T-helper 1 cell (primary cell): Measurements from ENCODE around the gene INSYN2B.
"Not testable (repeated sequence)": the region's sequence is repeated elsewhere in the genome, so short reads cannot be mapped to it uniquely, and the experiment has no call there.

Experiments
- DNase-seq, 5 donors: peaks; one replicate each; pipeline ENCODE4 v3.0.0-alpha.2; 2012 to 2020

Gene INSYN2B

GRCh38 chr5:169840405-169840804 lies 139.9 kb downstream of the INSYN2B start:
- no peak for DNase-seq

DNA sequence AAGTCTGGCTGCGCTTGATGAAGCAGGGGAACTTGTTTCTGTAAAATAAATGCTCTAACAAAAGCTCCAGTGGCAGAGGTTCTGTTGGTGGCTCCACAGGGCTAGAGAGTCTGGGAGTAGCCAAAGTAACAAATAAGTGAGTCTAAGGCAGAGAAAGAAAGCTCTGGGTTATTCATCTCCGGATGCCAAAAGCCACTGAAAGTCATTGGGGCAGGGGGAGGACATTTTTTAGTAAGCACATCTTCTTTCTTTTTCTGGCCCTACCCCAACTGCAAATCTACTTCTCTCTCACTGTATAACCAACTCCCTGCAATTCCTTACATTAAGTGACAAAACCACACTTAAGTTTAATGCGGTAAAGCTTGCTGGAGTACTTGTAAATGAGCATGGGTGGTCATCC lies 141.6 kb downstream of the INSYN2B start:
- peak in 1 of 5 donors; percentile 20 for DNase-seq

DNA sequence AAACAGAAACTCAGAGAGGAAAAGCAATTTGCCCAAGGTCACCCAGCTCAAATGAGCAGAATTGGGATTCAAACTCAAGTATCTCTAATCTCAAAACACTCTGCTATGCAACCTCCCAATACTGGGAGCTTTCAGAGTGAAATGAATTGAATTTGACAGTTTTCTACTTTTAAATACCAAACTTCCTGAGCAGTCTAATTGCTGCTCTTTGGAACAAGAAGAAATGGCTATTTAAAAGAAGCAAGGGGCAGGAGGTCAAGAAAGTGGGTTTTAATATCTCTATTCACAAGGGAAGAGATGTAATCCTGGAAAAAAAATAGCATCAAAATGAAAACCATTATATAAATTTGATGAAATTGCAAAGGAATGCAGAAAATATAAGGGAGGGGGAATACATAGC lies 142.6 kb downstream of the INSYN2B start:
- no peak for DNase-seq

DNA sequence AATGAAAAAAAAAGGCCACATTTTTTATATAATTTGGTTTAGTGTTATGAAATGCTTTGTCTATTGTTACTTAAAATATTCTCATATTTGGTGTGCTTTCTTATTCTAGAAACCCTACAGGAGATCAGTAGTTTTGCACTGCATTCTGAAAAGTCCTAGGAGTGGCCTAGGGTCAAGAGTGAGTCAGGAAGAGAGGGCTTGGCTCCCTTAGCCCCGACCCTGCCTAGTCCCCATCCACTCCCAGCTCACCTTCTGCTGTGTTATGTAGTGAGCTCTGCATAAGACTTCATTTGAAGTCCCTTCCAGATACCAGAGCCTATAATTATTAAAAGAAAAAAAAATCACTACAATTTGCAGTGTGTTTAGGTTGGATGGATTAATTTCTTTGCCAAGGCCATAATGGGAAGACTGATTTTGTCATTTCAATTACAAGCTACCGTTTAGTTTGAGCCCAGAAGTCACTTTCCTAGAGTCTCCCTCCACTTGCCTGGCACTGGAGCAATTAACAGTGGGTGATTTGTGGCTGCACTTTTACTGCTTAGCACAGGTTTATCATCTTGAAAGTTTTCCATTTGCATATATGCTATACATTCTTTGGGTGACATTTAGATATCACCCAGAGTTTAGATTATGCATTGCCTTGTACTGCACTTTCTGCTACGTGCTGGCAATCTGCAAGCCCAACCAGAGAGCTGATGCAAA lies 143.3 kb downstream of the INSYN2B start:
- DNase-seq: no peak

DNA sequence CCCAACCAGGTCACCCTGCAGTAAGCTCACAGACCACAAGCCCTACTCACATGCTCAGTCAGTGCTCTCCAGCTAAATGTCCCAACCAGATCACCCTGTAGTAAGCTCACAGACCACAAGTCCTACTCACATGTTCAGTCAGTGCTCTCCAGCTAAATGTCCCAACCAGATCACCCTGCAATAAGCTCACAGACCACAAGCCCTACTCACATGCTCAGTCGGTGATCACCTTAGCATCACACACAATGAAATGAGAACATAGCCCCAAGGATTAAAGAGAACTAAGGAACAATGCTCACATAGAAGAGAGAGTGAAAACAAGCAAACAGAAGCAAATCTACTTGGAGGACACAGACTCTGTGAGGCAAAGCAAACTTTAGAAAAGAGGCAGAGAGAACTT lies 145.8 kb downstream of the INSYN2B start:
- not testable (repeated sequence) for DNase-seq

- DNase-seq: not testable (repeated sequence)
These were observed 146.5 kb downstream of the INSYN2B start for GRCh38 chr5:169833681-169834292.

GRCh38 chr5:169832845-169833244 lies 147.4 kb downstream of the INSYN2B start:
- no peak for DNase-seq

- no peak for DNase-seq
These were observed 148.0 kb downstream of the INSYN2B start for GRCh38 chr5:169832304-169832703.

DNA sequence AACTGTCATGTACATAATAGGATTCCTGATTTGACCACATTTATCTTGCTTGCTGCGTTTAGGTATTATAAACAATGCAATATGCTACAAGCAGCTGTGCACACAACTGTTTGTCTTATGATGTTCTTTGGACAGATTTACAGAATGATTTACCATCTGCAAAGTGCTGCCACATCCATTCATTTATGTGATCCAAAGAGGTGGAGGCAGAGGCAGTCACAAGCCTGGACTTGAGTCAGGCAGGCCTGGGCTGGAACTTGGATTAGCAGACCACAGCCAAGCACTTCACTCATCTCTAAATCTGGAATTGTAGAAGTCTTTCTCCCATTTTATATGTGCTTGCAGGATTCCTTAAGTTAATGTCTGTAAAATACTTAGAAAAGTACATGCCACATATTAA lies 149.0 kb downstream of the INSYN2B start:
- DNase-seq: no peak

DNA sequence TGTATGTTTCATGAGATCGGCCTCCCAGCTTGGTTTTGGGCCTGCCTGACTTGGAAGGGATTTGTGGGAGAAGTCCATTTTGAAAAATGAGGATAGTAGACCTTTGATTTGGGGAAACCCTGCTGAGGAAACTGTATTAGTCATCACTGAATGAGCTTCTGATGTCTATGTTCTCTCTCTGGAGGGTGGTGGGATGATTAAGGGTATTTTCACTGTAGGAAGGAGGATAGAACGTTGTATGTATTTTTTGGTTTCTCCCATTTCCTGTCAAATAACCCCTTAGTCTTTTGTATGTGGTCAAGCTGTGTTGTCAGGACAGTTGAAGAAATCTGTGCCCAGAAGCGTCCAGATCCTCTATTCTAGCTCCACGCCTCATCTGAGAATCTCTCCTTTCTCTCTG lies 151.9 kb downstream of the INSYN2B start:
- no peak for DNase-seq

GRCh38 chr5:169827769-169828168 lies 152.5 kb downstream of the INSYN2B start:
- no peak for DNase-seq

DNA sequence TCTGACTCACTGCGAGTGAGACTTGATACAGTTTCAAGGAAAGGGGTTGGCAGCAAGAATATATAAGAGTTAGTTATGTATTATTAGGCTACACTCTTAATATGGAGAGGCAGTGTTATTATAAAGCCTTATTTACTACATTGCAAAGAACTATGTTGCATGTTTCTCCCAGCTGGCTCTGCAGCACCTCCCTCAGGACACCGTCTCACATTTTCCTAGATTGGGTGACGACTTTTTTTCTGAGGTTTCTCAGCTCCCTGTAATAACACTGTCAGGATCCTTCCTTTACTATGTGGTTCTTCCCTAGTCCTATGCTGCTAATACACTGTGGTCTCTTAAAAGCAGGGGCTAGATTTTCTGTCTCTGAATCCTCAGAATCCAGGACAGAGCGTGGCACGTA lies 153.7 kb downstream of the INSYN2B start:
- DNase-seq: no peak

DNA sequence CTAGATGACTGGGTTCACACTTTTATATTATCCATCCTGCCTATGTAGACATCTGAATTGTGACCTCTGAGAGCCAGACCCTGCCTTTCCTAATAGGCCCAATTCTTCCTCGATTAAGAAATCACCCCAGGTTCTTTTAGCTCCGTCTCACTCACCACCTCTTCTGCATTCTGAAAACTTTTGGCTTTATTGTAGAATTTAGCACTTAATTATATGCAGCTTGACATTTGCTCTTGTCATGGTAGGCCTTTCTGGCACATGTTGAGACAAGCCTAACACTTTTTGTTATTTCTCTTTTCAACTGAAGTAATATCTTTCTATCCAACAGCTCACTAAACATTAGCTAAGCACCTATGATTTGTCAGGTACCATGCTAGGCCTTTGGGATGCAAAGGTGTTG lies 163.3 kb downstream of the INSYN2B start:
- DNase-seq: no peak

GRCh38 chr5:169814522-169814921 lies 165.8 kb downstream of the INSYN2B start:
- DNase-seq: no peak
